H1 (cell line): ENCODE measurements around the gene ERAP2. TPM values are rescaled to one million over a fixed set of nuclear protein-coding genes. Genes with fewer than 3 reads are reported as not detected.

ENCODE experiments used
- CTCF ChIA-PET: fragments of 300-600 bp; sonication (Branson Sonifier 250); formaldehyde crosslinking; loops from one replicate; lab custom pipeline; 2021; ENCODE audit not compliant: partially characterized antibody; lab: Charles Lee
- POLR2A ChIA-PET: fragments of 300-600 bp; sonication (Branson Sonifier 250); formaldehyde crosslinking; loops from one replicate; lab custom pipeline; 2021; ENCODE audit warnings: inconsistent platforms; ENCODE audit not compliant: partially characterized antibody; lab: Charles Lee
- DNase-seq, 2 experiments: peaks; one replicate each; pipeline versions ENCODE4 v3.0.0 to v3.0.0-alpha.2; 2010 to 2022; ENCODE audit warnings: low spot score in 2 of 2, low read depth in 1 of 2, mixed read lengths in 1 of 2
- FAIRE-seq: peaks from 2 replicates; lab custom pipeline; 2011; peaks lifted over from hg19 to GRCh38; lab: Jason Lieb, UNC
- H2AFZ ChIP-seq: 2 replicates; pipeline ENCODE4 v1.8.1; 2012; ENCODE audit warnings: low read length, inconsistent platforms
- H2AK5ac ChIP-seq: 2 replicates; pipeline ENCODE4 v1.6.1; 2013; ENCODE audit warnings: low read depth, low read length
- H2BK120ac ChIP-seq: replicated peaks from 2 replicates; pipeline ENCODE3; 2013; ENCODE audit warnings: low read depth, low read length, inconsistent platforms
- H2BK12ac ChIP-seq: 2 replicates; pipeline ENCODE4 v1.6.1; 2013; ENCODE audit warnings: low read depth, low read length
- H2BK15ac ChIP-seq: 2 replicates; pipeline ENCODE4 v1.6.1; 2013; ENCODE audit warnings: low read length
- H2BK20ac ChIP-seq: 2 replicates; pipeline ENCODE4 v1.6.1; 2013; ENCODE audit warnings: low read length
- H2BK5ac ChIP-seq: 2 replicates; pipeline ENCODE4 v1.6.1; 2013; ENCODE audit warnings: low read depth, low read length
- H3K14ac ChIP-seq: 2 replicates; pipeline ENCODE4 v1.6.1; 2013; ENCODE audit warnings: inconsistent platforms; ENCODE audit not compliant: insufficient read length
- H3K18ac ChIP-seq: 2 replicates; pipeline ENCODE4 v1.6.1; 2013; ENCODE audit warnings: low read length; ENCODE audit errors: extremely low read depth
- H3K23ac ChIP-seq: 2 replicates; pipeline ENCODE4 v1.6.1; 2013; ENCODE audit warnings: inconsistent platforms; ENCODE audit not compliant: insufficient read length
- H3K23me2 ChIP-seq: 2 replicates; pipeline ENCODE4 v1.6.1; 2013; ENCODE audit warnings: low read depth, low read length
- H3K27ac ChIP-seq: 2 replicates; pipeline ENCODE4 v1.6.1; 2011; ENCODE audit warnings: low read depth, low read length, inconsistent platforms
- H3K27me3 ChIP-seq, 4 experiments: replicated peaks in 1 of 4; 1 replicate in 1 of 4; 2 replicates in 3 of 4; pipeline versions ENCODE4 v1.6.1 to v1.8.1; 2011 to 2013; ENCODE audit warnings: low read length in 3 of 4, mild to moderate bottlenecking in 3 of 4, inconsistent platforms in 2 of 4, mixed read lengths in 2 of 4, moderate library complexity in 1 of 4; ENCODE audit not compliant: control insufficient read depth in 3 of 4, insufficient read depth in 3 of 4; ENCODE audit errors: extremely low read depth in 1 of 4
- H3K36me3 ChIP-seq, 4 experiments: 2 replicates each; pipeline versions ENCODE4 v1.6.1 to v1.8.1; 2011 to 2013; ENCODE audit warnings: mild to moderate bottlenecking in 4 of 4, low read length in 3 of 4, moderate library complexity in 2 of 4, control low read depth in 1 of 4, inconsistent platforms in 1 of 4; ENCODE audit not compliant: insufficient read depth in 4 of 4, control insufficient read depth in 2 of 4
- H3K4ac ChIP-seq: replicated peaks from 2 replicates; pipeline ENCODE3; 2013; ENCODE audit warnings: low read length, low read depth, mixed read lengths, inconsistent platforms; ENCODE audit not compliant: insufficient read length
- H3K4me1 ChIP-seq, 4 experiments: replicated peaks in 1 of 4; 1 replicate in 1 of 4; 2 replicates in 3 of 4; pipeline versions ENCODE4 v1.6.1 to v1.8.1; 2011 to 2013; ENCODE audit warnings: low read length in 3 of 4, inconsistent platforms in 2 of 4, mixed read lengths in 1 of 4; ENCODE audit not compliant: insufficient read depth in 4 of 4, control insufficient read depth in 3 of 4
- H3K4me2 ChIP-seq, 2 experiments: 2 replicates each; pipeline versions ENCODE4 v1.6.1 to v1.8.1; 2011 to 2013; ENCODE audit warnings: low read depth in 2 of 2, low read length in 2 of 2, control low read depth in 1 of 2, inconsistent platforms in 1 of 2, mild to moderate bottlenecking in 1 of 2; ENCODE audit not compliant: insufficient read depth in 1 of 2
- H3K4me3 ChIP-seq, 4 experiments: fragments of 200-600, 300-600 bp in 1 of 4; sonication (generic), shearing (Covaris generic), sonication (Bioruptor Twin) in 1 of 4; 2 replicates each; pipeline versions ENCODE4 v1.5.1 to v1.8.1; 2011 to 2016; ENCODE audit warnings: low read length in 4 of 4, low read depth in 3 of 4, control low read depth in 2 of 4, inconsistent platforms in 2 of 4, mild to moderate bottlenecking in 2 of 4, mixed read lengths in 1 of 4, moderate library complexity in 1 of 4; ENCODE audit not compliant: insufficient read depth in 2 of 4; ENCODE audit errors: extremely low read depth in 1 of 4
- H3K56ac ChIP-seq: replicated peaks from 2 replicates; pipeline ENCODE3; 2013; ENCODE audit warnings: low read depth, mild to moderate bottlenecking, mixed read lengths, low read length, inconsistent platforms; ENCODE audit not compliant: insufficient read length
- H3K79me1 ChIP-seq: 2 replicates; pipeline ENCODE4 v1.6.1; 2013; ENCODE audit warnings: low read depth, low read length, control low read depth
- H3K79me2 ChIP-seq, 2 experiments: 2 replicates each; pipeline versions ENCODE4 v1.6.1 to v1.8.1; 2012 to 2013; ENCODE audit warnings: low read length in 2 of 2, mild to moderate bottlenecking in 2 of 2, inconsistent platforms in 1 of 2; ENCODE audit not compliant: insufficient read depth in 2 of 2, control insufficient read depth in 1 of 2
- H3K9ac ChIP-seq, 4 experiments: replicated peaks in 1 of 4; 1 replicate in 1 of 4; 2 replicates in 3 of 4; pipeline versions ENCODE4 v1.6.1 to v1.8.1; 2011 to 2013; ENCODE audit warnings: low read depth in 3 of 4, low read length in 3 of 4, control low read depth in 2 of 4, mild to moderate bottlenecking in 2 of 4, moderate library complexity in 2 of 4, inconsistent platforms in 1 of 4; ENCODE audit errors: extremely low read depth in 1 of 4
- H3K9me3 ChIP-seq, 2 experiments: 2 replicates each; pipeline versions ENCODE4 v1.6.1 to v1.8.1; 2012 to 2013; ENCODE audit warnings: mild to moderate bottlenecking in 2 of 2, moderate library complexity in 2 of 2, control low read depth in 1 of 2, inconsistent platforms in 1 of 2, low read depth in 1 of 2, low read length in 1 of 2, mixed read lengths in 1 of 2; ENCODE audit not compliant: insufficient read depth in 2 of 2
- H4K20me1 ChIP-seq, 2 experiments: replicated peaks in 1 of 2; 2 replicates each; pipeline versions ENCODE3 to v1.8.1; 2011 to 2013; ENCODE audit warnings: inconsistent platforms in 2 of 2, low read length in 2 of 2, mild to moderate bottlenecking in 1 of 2; ENCODE audit not compliant: insufficient read depth in 2 of 2, control insufficient read depth in 1 of 2
- H4K5ac ChIP-seq: 2 replicates; pipeline ENCODE4 v1.6.1; 2013; ENCODE audit warnings: low read length, low read depth, mixed read lengths, inconsistent platforms; ENCODE audit not compliant: insufficient read length
- H4K8ac ChIP-seq: 2 replicates; pipeline ENCODE4 v1.8.0; 2013; ENCODE audit warnings: mild to moderate bottlenecking, moderate library complexity, low read length, inconsistent platforms; ENCODE audit not compliant: insufficient read depth; ENCODE audit errors: extremely low read depth
- H4K91ac ChIP-seq: replicated peaks from 2 replicates; pipeline ENCODE3; 2013; ENCODE audit warnings: low read length, mixed read lengths, inconsistent platforms; ENCODE audit not compliant: insufficient read length
- ATF2 ChIP-seq: IDR thresholded peaks from 2 replicates; pipeline ENCODE4 v1.6.1; 2012; ENCODE audit warnings: low read length, inconsistent platforms
- EGR1 ChIP-seq: IDR thresholded peaks from 2 replicates; pipeline ENCODE4 v1.6.1; 2011; ENCODE audit warnings: low read depth, low read length, borderline replicate concordance
- NANOG ChIP-seq: IDR thresholded peaks from 2 replicates; pipeline ENCODE4 v1.6.1; 2011; ENCODE audit warnings: low read length, low read depth, mild to moderate bottlenecking, inconsistent platforms; ENCODE audit not compliant: insufficient read depth, poor library complexity, severe bottlenecking
- POLR2AphosphoS5 ChIP-seq: IDR thresholded peaks from 2 replicates; pipeline ENCODE4 v1.6.1; 2011; ENCODE audit warnings: low read depth, low read length
- RAD21 ChIP-seq, 2 experiments: IDR thresholded peaks in 1 of 2; conservative IDR thresholded peaks in 1 of 2; 2 replicates each; pipeline ENCODE4 v1.6.1; 2011; ENCODE audit warnings: low read depth in 2 of 2, low read length in 2 of 2, improper control_type of control experiment in 1 of 2, inconsistent platforms in 1 of 2, mild to moderate bottlenecking in 1 of 2, moderate library complexity in 1 of 2
- RBBP5 ChIP-seq: IDR thresholded peaks from 2 replicates; pipeline ENCODE4 v1.7.1; 2012; ENCODE audit warnings: low read depth, mild to moderate bottlenecking, inconsistent platforms, low read length, moderate library complexity, borderline replicate concordance
- SAP30 ChIP-seq: fragments of 300-600 bp; sonication (generic); IDR thresholded peaks from 2 replicates; pipeline ENCODE4 v1.7.1; 2012; ENCODE audit warnings: low read length, moderate library complexity, mild to moderate bottlenecking, inconsistent platforms; ENCODE audit not compliant: insufficient read depth, insufficient replicate concordance
- SIN3A ChIP-seq, 2 experiments: IDR thresholded peaks in 1 of 2; conservative IDR thresholded peaks in 1 of 2; 2 replicates each; pipeline ENCODE4 v1.6.1; 2011 to 2012; ENCODE audit warnings: low read length in 2 of 2, improper control_type of control experiment in 1 of 2, low read depth in 1 of 2, mild to moderate bottlenecking in 1 of 2
- WGBS, 2 experiments: shearing (Covaris generic) in 1 of 2; methylation state at CpG; one replicate each; pipeline versions ENCODE4 v1.1.6 to v1.1.7; 2013 to 2015; ENCODE audit warnings: low lambda C conversion rate in 2 of 2, mixed read lengths in 2 of 2, inconsistent platforms in 1 of 2, low coverage in 1 of 2, missing lambda C conversion rate in 1 of 2; ENCODE audit not compliant: insufficient replicate concordance in 2 of 2, insufficient coverage in 1 of 2, insufficient read length in 1 of 2; ENCODE audit errors: extremely low coverage in 1 of 2, missing lambda C conversion rate in 1 of 2; 5-methylcytosine and 5-hydroxymethylcytosine counted together
- polyA plus RNA-seq, 7 experiments: library from polyadenylated mRNA; depleted of rRNA in 3 of 7; stranded (reverse) in 5 of 7; unstranded in 2 of 7; fragments of >200 nt in 5 of 7; fragments of 200-250 nt in 2 of 7; gene quantifications; 1 replicate in 5 of 7; 2 replicates in 1 of 7; 4 replicates in 1 of 7; pipeline versions ENCODE4 v1.2.1 to v1.2.3, GENCODE V29; 2011 to 2013; ENCODE audit warnings: missing spikeins in 2 of 7, mixed read lengths in 2 of 7
- total RNA-seq: library from RNA; stranded (reverse); fragmentation: NEBNext Ultra II Directional; extraction: Animal tissue kit (Norgen Biotek cat#: 25700); gene quantifications from 2 replicates; pipeline ENCODE4 v1.2.1, GENCODE V29; 2021
- TF ChIP-seq, protein P1 (sequence below): IDR thresholded peaks from 2 replicates; pipeline ENCODE4 v1.6.1; 2011; ENCODE audit warnings: low read depth, mild to moderate bottlenecking, low read length; ENCODE audit not compliant: insufficient read depth

The ERAP2 gene
- total and polyA plus RNA-seq, 2 of the 8 experiments (the other 6 are each of a cell fraction or from before 2014, with no cell fraction given), result 0.14 TPM; not detected in 1

GRCh38 chr5:96875791-96876291 is 459 bp upstream of the ERAP2 start:
- H4K8ac ChIP-seq, result no peak overlapping the region
- no peak overlapping the region for H4K91ac ChIP-seq
- 98% methylated on average over 4 of the region's 4 CpGs; no CpG with 5 or more reads in 1 of the 2 experiments for WGBS, 2 experiments
- H2AFZ ChIP-seq, result peak overlapping the region; percentile 79
- H3K9ac ChIP-seq, result no peak overlapping the region
- ChIA-PET POLR2A (no interaction called here), CTCF (interaction anchor here (1.3 to 2.2 kb wide), 2 partner anchors 26 to 122 kb away, joined by 3 to 7 read pairs; no protein-coding TSS in a partner anchor)
- H2BK20ac ChIP-seq, result no peak overlapping the region
- H3K79me2 ChIP-seq, result no peaks in the 10 kb centered on the region
- no peaks in the 10 kb centered on the region for H3K79me1 ChIP-seq
- H2BK15ac ChIP-seq, result no peak overlapping the region
- H3K27me3 ChIP-seq, result no peaks in the 10 kb centered on the region
- DNase-seq (no peak), FAIRE-seq (no peak)
- H3K4me1 ChIP-seq, result peaks cover 0 to 2% (median under 1%) of the 10 kb centered on the region in 4 experiments; a peak in 4 of 7 replicates
- H2AK5ac ChIP-seq, result no peak overlapping the region
- H3K18ac ChIP-seq, result no peak overlapping the region
- no peak overlapping the region for H3K23ac ChIP-seq
- no peaks in the 10 kb centered on the region for H3K23me2 ChIP-seq
- H3K36me3 ChIP-seq, result no peaks in the 10 kb centered on the region
- no peaks in the 10 kb centered on the region for H4K20me1 ChIP-seq
- no peak overlapping the region for H3K14ac ChIP-seq
- no peak overlapping the region for H3K4me2 ChIP-seq
- no peaks in the 10 kb centered on the region for H3K9me3 ChIP-seq
- H3K4me3 ChIP-seq, result no peak overlapping the region
- no peak overlapping the region for H2BK12ac ChIP-seq
- no peak overlapping the region for H2BK120ac ChIP-seq
- no peak overlapping the region for H3K27ac ChIP-seq
- no peak overlapping the region for H3K56ac ChIP-seq
- no peak overlapping the region for H2BK5ac ChIP-seq
- no peak overlapping the region for H4K5ac ChIP-seq
- no peak overlapping the region for H3K4ac ChIP-seq
- TF ChIP-seq NANOG, result no peak
- no peak for TF ChIP-seq SAP30
- TF ChIP-seq EGR1, result no peak
- TF ChIP-seq, protein P1, sequence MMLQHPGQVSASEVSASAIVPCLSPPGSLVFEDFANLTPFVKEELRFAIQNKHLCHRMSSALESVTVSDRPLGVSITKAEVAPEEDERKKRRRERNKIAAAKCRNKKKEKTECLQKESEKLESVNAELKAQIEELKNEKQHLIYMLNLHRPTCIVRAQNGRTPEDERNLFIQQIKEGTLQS, result no peak
- TF ChIP-seq RAD21 (IDR thresholded peaks at IDR 0.05 in 1 of 2, conservative IDR thresholded peaks at IDR 0.05 in 1 of 2; ENCODE audit: low read depth in 2 of 2, low read length in 2 of 2), result no peak
- TF ChIP-seq SIN3A (conservative IDR thresholded peaks at IDR 0.05 in 1 of 2, IDR thresholded peaks at IDR 0.05 in 1 of 2; ENCODE audit: low read depth in 1 of 2, low read length in 2 of 2), result no peak
- TF ChIP-seq ATF2, result no peak
- TF ChIP-seq POLR2AphosphoS5, result no peak
- TF ChIP-seq RBBP5, result no peak
